GM18507 (cell line): ENCODE data around the gene TMEM218.
"Not testable (repeated sequence)": the region's sequence is repeated elsewhere in the genome, so short reads cannot be mapped to it uniquely, and the experiment has no call there.

Source experiments
- DNase-seq: peaks from one replicate; pipeline ENCODE4 v3.0.0; 2011; ENCODE audit warnings: low read depth; ENCODE audit not compliant: insufficient read length; ENCODE audit errors: extremely low spot score
- FAIRE-seq: peaks from 2 replicates; lab custom pipeline; 2011; peaks lifted over from hg19 to GRCh38; lab: Jason Lieb, UNC

TMEM218 gene

GRCh38 chr11:125091877-125092664, 19.4 kb downstream of the TMEM218 start:
- FAIRE-seq = no peak
- DNase-seq = no peak

DNA sequence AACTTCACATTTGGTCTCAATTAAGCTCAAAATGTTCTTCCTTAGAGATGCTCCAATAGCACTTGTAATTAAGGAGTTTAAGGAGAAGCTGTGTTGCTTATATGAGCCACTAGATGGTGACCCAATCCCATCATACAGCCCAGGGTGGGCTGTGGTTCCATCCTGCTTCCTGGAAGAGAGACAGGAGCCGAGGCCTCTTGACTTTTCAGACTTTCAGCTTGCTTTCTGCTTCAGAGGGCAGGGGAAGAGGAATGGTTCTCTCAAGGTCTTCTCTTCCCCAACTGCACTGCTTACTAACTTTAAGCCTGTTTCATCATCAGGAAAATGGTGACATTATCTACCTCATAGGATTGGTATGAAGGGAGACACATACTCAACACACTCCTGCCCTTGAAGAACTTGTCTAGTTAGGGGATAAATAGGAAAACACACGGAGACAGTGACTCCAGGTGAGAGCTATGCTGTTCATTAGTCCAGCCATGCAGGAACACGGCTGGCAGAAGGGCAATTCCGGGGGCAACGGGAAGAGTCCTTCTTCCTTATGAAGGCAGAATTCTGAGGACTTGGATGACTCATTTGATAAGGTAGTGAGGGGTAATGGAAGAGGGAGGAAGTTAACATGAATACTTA, 20.1 kb downstream of the TMEM218 start:
- FAIRE-seq (no peak), DNase-seq (no peak)

DNA sequence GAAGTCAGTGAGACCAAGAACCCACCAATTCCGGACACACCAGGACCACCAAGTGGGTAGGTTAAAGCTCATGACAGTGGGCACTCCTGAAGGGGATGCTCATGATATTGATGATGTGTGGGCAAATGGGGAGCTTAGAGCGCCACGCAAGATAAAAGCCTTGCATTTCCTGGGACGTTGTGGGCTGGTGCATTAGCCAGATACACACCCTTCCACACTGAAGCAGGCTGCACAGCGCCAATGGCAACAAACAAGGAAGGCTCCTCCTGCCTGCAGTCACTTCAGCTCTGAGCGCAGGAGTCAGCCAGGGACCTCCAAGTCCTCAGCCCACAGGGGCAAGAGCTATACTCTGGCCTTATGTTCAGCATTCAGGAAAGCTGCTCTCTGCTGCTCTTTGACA, 20.6 kb downstream of the TMEM218 start:
- no peak for DNase-seq
- no peak for FAIRE-seq

GRCh38 chr11:125090151-125090550, 21.3 kb downstream of the TMEM218 start:
- not testable (repeated sequence) for FAIRE-seq, DNase-seq

GRCh38 chr11:125089481-125089880, 21.9 kb downstream of the TMEM218 start:
- FAIRE-seq, DNase-seq: not testable (repeated sequence)

DNA sequence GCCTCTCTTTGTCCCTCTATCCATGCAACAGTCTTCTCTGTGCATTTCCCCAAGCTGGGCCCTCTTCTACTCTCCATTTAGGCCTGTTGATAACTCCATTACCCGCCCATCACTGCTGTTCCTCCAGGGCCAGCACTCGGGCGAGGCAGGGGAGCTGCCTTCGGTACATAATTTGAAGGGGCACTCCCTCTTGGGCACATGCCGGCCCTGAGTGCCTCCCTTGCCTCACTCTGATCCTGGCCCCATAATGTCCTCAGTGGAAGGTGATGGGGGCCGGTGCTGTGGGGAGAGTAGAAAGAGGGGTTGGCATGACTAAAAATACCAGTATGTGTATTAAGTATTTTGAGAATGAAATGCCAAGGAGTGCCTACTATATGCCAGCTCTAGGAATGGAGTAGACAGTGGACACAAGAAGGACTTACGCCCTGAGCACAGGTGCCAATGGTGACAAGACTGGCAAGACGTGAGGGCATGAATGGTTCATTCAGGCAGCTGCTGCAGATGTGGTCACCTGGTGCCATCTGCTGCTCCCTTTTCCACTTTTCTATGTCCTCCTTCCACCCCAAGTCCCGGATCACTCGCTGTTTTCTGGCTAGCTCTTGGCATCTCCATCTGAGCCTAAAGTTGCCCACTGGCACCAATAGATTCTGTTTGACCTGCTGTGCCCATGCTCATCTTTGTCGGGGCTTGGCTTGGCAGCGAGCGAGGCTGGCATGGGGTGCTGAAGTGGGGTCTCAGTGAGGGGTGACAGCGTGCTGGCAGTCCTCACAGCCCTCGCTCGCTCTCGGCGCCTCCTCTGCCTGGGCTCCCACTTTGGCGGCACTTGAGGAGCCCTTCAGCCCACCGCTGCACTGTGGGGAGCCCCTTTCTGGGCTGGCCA, 22.6 kb downstream of the TMEM218 start:
- DNase-seq (no peak), FAIRE-seq (no peak)

DNA sequence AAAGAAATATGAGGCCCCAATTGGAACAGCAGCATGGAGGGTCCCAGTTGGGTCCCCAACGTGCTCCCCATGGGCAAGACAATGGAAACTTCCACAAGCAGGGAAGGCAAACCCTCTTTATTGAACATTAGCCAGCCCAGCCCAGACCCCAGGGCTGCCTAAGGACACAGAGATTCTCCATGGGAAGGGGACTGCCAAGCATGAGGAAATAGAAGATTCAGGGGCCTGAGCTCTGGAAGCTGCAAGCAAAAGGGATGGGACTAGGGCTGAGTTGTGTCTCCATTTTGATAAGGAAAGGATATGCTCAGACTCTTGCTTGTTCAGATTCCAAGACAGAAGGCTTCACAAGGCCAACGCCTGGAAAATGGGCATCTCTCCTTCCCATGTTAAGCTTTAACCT, 23.3 kb downstream of the TMEM218 start:
- FAIRE-seq = no peak
- no peak for DNase-seq

DNA sequence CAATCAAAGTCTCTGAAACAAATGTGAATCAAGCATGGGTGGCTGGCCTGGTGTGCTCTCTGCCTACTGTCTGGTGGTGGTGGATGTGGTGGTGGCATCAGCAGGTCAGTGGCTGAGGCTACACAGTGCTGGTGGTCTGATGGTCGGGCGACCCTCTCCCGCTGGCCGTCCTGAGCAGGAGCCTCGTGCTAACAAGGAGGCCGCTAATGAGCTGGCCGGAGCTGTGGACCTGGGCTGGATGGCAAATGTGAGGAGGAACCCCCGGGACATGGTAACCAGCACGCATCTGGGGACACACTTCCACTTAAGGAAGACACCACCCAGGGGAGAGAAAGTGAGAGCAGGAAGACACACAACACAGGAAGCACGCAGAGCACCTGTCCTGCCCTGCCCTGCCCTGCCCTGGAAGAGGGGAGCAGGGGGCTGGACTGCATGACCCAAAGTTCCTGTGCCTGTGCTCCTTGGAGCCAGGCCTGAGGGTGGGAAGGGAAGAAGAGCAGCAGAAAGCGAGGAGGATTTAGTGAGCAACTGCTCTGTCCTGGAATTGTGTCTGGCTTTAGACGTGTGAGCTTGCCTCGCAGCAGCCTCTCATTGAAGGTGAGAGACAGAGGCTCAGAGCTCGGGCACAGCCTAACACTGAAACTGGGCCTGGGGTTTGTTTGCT, 24.7 kb downstream of the TMEM218 start:
- DNase-seq = no peak
- FAIRE-seq = no peak

GRCh38 chr11:125085301-125086081, 25.9 kb downstream of the TMEM218 start:
- no peak for FAIRE-seq
- DNase-seq = no peak

GRCh38 chr11:125084761-125085231, 26.6 kb downstream of the TMEM218 start:
- no peak for DNase-seq
- FAIRE-seq = no peak

GRCh38 chr11:125084057-125084416, 27.4 kb downstream of the TMEM218 start:
- FAIRE-seq (no peak), DNase-seq (no peak)

GRCh38 chr11:125083312-125084056, 27.9 kb downstream of the TMEM218 start:
- no peak for DNase-seq
- no peak for FAIRE-seq

DNA sequence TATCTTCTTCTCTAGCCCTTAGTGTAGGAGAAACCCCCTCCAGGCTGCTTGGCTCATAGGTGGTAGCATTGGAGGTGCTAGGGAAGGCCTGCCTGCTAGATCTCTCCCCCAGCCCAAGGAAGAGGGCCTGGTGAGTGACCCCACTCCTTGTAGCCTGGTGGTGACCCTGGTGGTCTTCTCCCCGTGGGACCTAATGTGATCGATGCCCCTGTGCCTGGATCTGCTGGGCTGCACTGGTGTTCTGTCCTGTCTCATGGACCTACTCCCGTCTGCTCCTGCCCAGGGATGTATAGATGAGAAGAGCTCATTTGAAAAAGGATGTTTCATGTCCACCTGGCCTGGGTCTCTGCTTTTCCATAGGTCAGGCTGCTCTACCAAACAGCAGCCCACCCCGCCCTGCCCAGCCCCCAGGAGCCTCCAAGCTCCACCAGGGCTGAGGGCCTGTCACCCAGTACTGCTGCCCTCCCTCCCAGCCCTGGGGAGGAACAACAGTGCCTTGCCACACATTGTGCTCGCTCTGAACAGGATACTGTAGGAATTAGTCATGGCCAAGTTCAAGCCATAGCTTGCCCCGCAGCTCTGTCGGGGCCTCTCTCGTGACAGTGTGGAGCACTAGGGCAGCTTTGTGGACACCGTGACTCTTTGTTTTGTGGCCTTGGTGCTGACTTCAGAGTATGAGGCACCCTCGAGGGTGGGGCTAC, 28.7 kb downstream of the TMEM218 start:
- FAIRE-seq (no peak), DNase-seq (no peak)

- DNase-seq (no peak), FAIRE-seq (no peak)
Observed at GRCh38 chr11:125082040-125082439, 29.4 kb downstream of the TMEM218 start.

DNA sequence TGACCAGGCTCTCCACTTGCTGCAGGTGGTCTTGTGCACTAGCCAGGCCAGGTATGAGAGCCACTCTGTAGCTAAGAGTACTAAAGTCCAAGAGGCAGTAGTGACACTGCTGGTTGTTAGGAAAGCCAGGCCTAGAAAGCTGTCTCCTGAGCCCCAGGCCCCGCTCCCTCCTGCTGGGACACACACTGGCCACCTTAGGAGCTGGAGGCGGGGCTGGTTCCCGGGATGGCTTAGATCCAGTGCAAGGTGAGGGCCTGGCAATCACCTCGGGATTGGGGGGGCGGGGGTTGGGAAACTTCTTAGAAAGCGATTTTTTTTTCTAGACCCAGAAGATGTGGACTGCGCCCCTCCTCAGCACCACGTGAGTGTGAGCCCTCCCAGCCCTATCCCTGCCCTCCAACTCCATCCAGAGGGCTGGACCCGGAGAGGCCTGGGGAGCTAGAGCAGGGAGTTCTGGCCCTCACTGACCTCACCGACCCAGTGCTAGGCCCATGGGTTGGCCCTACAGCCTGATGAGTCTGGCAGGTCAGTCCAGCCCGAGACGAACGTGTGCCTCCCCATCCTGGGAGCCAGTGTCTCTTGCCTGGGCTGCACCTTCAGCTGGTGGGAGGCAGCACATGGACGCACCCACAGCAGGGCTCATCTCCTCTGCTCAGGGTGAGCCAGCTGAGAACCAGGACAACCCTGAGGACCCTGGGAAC, 30.2 kb downstream of the TMEM218 start:
- FAIRE-seq = no peak
- no peak for DNase-seq

DNA sequence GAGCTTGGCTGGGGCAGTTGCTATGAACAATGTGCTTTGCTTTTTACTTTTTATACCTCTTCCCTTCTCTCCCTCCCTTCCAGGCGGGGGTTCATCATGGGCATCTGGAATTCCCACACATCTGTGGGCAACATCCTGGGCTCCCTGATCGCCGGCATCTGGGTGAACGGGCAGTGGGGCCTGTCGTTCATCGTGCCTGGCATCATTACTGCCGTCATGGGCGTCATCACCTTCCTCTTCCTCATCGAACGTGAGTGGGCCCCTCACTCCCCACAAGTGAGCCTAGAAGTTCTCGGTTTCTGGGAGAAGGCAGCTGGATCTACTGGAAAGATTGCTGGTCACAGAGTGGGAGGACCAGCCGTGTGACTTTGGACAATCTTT, 30.9 kb downstream of the TMEM218 start:
- DNase-seq (no peak), FAIRE-seq (no peak)

DNA sequence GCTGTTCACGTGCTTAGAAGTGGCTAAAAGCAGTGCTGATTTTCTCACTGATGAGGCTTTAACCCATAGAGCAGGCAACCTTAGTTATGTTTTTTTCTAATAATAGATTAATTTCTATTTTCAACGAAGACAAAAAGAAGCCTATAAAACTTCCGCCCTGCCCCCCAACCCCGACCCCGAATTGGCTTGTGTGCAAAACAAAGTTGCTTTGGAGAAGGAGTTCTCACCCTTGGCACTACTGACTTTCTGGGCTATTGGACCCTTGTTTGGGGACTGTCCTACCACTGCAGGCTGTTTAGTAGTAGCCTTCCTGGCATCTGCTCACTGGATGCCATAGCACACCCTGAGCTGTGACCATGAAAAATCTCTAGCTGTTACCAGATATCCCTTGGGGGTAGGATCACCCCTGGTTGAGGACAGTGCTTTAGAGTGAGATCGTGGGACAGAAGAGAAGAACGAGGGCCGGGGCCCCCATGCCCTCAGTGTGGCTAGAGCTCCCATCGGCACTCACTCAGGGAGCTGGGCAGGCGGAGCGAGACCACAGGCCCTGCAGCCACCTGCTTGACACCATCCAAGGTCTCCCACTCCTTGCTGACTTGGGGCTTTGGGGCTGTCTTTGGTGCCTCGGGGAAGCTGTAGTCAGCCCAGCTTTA, 31.4 kb downstream of the TMEM218 start:
- FAIRE-seq = no peak
- no peak for DNase-seq
